HS-5 (cell line): ENCODE measurements around the gene CHRNA5.

ENCODE experiments used
- DNase-seq: peaks from one replicate; pipeline ENCODE4 v3.0.0-alpha.2; 2012; ENCODE audit warnings: low read depth

Gene CHRNA5

GRCh38 chr15:78640527-78641101 lies 75.3 kb downstream of the CHRNA5 start:
- no peak for DNase-seq

GRCh38 chr15:78641102-78641748 lies 75.9 kb downstream of the CHRNA5 start, which contains the start of gene CHRNB4:
TSS of gene CHRNB4 (minus strand) at chr15:78641210. CDS start at chr15:78641133, 77 bp downstream.
- no peak for DNase-seq

- DNase-seq: no peak
Measured at GRCh38 chr15:78641749-78642275, 76.5 kb downstream of the CHRNA5 start.

- no peak for DNase-seq
Measured at GRCh38 chr15:78642331-78642730, 77.0 kb downstream of the CHRNA5 start.
